GM18909 (cell line): ENCODE data around the gene RPL13A.
"Not testable (repeated sequence)": the region's sequence is repeated elsewhere in the genome, so short reads cannot be mapped to it uniquely, and the experiment has no call there.

Experiments
- ATAC-seq: cut with Tn5 transposase; IDR thresholded peaks from one replicate; pipeline ENCODE4 v1.9.1; 2021; ENCODE audit warnings: mild to moderate bottlenecking; ENCODE audit not compliant: unreplicated experiment, poor library complexity

The RPL13A gene

DNA sequence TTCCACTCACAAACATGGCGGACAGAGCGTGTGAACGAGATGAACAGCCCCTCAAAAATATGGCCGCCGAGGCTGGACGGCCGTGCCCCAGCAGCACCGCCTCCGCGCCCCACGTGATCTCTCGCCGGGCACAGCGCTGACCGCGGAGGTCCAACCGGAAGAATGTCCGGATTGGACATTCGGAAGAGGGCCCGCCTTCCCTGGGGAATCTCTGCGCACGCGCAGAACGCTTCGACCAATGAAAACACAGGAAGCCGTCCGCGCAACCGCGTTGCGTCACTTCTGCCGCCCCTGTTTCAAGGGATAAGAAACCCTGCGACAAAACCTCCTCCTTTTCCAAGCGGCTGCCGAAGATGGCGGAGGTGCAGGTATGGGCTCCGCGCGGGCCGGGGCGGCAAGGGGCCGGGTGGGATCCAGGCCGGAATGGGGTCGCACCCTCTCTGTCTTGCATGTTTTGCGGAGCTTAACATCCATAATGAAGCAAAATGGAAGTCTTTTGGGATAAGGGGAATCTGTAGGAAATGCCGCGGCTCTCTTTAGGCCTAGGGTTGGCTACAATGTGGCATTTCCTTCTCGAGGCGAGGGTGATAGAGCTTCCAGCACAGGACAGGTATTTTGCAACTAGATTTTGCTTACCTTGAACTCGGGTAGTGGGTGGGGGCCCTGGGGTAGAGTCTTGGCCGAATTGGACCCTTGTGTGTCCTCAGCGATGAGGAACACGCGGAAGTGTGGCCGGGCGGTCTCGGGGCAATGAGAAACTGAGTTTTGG lies at the start of gene RPL13A:
RPL13A (plus strand) TSS at position 332 of the 769 bp plus-strand sequence; CDS start at position 354, 22 bp downstream.
- peak; percentile 90 for ATAC-seq

DNA sequence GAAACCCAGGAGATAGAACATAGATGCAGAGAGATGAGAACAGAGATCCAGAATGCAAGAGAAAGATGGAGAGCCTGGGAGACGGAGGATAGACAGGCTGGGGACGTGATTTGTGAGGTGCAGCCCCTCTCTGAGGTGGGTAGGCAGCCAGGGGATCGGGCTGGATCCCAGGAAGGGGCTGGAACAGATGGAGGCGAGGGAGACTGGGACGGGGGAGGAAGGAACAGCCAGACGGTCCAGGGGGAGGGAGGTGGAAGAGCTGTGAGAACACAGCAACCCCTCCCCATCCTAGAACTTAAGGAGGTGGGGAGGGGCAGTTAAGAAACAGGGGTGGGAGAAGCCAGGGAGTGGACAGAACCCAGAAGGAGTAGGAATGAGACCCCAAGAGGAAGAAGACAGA lies 49.1 kb upstream of the RPL13A start:
- no peak for ATAC-seq

DNA sequence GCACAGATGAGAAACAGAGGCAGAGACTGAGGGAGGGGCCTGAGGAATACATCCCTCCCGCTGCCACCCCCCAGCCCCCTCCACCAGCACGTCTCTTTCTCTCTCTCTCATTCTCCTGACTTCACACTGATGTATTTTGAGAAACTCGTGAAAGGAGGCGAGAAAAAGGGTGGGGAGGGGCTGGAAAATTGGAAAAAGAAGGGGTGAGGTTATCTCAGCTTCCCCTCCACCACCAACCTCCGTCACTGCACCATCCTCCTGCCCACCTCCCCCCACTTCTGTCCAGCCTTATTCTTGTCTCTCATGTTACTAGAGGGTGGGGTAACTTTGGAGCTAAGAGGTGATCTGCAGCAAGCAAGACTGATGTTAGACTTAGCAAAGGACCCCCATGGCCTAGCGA lies 47.6 kb upstream of the RPL13A start:
- no peak for ATAC-seq

DNA sequence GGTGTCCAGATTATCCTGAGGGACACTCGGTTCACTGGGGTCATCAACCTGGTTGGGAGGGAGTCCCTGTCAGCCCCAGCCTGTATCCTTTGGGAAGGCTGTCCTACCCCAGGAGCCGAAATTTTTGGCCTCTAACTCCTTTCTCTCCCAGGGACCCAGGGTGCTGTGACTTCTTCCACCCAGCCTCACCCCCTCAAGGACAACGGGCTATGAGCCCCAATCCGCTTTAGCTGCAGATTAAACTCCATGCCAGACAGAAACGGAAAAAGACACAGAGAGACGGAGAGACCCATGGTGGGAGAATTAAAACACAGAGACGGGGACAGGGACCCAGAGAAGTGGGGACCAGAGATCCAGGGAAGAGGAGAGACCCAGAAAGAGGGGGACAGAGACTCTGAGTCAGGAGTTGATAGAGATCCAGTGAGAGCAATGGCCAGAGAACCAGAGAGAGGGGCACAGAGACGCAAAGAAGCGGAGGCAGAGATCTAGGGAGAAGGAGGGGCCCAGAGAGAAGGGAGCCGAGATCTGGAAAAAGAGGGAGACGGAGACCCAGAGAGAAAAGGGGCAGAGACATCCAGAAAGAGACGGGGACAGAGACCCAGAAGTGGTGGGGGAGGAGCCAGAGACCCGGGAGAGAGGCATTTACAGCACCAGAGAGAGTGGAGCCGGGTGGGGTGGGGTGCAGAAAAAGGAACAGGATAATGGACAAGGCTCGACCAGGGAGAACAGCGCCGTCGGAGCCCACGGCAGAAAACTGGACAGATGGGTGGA lies 46.8 kb upstream of the RPL13A start:
- ATAC-seq, result no peak

DNA sequence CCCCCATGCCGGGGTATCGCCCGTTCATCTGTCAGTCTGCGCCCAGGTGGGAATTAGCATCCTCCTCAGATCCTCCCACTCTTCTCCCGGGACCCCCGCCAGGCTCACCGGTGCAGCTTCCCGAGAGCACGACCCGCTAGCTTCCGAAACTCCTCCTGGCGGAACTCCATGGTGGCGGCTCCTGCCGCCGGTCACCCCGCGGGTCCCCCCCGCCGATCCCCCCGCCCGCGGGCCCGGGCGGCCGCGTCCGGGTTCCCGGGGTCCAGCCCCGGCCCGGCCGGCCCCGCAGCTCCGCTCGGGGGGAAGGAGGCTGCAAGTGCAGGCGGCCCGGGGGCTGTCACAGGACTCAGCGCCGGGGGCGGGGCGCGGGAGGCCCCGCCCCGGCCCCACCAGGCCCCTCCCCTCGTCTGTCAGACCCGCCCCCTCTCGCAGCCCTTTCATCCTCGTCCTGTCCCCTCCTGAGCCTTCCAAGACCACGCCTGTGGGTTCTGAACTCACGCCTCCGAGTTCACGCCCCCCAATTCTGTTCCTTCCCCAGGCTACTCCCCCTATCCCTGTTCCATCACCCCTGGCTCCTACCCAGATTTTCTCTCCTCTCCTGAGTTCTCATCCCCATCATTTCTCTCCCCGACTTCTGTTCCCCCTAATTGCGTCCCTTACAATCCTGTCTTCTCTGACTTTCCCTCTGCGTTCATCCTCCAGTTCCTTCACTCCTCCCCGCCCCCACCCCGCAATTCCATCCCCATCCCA lies 46.0 kb upstream of the RPL13A start, which contains the start of gene SLC17A7:
SLC17A7 (minus strand) TSS at position 318 of the 750 bp plus-strand sequence; CDS start at position 170, 148 bp downstream.
- ATAC-seq, result no peak

DNA sequence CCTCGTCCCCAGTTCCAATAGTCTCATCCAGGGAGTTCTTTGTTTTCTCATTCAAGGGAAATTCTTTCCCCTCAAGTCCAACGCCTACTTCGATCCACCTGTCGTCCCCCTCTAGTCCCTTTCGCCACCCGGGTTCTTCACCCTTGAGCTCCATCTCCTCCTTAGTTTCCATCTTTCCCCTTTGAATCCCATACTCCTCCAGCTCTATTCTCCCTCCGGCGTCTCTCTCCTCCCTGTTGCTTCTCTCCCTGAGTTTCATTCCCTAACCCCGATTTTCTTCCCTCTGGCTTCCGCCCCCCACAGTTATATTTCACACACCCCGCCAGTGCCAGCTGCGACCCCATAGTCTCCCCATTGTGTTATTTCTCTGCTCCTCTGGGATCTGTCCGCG lies 45.5 kb upstream of the RPL13A start:
- no peak for ATAC-seq

DNA sequence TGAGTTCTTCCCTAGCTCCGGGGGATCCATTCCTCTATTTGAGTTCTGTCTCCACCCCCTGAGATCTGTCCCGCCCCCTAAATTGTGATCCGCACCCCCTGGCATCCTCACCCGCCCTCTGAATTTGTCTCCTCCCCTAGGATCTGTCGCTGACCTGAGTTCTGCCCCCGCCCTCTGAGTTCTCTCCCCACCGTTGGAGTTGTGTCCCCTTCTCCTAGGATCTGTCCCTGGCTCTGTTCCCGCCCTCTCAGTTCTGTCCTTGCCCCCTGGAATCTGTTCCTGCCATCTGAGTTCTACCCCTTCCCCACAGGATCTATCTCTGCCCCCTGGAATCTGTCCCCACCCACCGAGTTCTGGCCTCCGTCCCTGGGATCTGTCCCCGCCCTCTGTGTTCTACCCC lies 45.1 kb upstream of the RPL13A start:
- ATAC-seq, result no peak

DNA sequence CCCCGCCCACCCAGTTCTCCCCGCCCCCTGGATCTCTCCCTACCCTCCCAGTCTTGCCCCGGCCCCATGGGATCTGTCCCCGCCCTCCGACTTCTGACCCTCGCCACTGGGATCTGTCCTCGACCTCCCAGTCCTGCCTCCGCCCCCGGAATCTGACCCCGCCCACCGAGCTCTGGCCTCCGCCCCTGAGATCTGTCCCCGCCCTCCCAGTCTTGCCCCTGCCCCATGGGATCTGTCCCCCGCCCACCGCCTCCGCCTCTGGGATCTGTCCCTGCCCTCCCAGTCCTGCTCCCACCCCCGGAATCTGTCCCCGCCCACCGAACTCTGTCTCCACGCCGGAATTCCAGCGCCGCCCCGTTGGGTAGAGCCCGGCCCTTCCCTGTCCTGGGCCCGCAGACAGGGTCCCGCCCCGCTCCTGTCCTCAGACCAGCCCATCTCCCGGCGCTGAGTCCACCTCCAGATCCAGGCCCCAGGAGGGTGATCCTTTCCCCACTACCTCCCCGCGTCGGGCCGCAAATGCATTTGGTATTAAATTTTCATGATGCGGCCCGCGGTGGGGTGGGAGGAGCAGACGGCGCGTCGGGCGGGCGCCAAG lies 44.5 kb upstream of the RPL13A start:
- ATAC-seq, result peak; percentile 17

DNA sequence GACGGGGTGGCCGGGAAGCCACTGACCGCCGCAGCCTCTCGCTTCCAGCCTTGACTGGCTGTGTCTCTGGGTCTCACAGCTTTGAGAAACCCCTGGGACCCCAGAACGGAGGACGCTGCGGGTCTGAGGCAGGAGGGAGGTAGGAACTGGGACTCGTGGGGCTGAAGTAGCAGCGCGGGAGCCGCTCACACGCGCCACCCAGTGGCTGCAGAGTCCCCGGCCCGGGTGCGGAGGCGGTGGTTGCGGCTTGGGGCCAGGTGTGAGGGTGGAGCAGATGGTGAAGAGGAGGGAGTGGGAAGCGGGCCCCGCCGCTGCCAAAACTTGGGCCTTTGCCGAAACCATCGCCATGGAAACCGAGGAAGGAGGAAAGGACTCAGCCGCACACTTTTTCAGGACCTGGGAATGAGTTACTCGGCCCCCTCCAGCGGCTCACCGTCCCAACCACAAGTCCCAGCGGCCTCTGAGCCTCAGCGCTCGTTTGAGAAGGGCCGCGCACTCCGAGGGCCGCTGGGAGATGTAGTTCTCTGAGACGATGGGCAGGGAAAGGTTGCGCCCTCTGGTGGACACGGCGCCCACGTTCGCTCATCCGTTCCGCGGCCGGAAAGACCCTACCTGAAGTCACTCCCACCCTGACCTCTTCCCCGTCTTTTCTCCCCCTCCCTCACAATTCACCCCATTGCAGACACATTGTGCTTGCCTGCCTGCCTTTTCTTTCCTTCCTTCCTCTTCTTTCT lies 43.9 kb upstream of the RPL13A start:
- ATAC-seq, result peak; percentile 77

DNA sequence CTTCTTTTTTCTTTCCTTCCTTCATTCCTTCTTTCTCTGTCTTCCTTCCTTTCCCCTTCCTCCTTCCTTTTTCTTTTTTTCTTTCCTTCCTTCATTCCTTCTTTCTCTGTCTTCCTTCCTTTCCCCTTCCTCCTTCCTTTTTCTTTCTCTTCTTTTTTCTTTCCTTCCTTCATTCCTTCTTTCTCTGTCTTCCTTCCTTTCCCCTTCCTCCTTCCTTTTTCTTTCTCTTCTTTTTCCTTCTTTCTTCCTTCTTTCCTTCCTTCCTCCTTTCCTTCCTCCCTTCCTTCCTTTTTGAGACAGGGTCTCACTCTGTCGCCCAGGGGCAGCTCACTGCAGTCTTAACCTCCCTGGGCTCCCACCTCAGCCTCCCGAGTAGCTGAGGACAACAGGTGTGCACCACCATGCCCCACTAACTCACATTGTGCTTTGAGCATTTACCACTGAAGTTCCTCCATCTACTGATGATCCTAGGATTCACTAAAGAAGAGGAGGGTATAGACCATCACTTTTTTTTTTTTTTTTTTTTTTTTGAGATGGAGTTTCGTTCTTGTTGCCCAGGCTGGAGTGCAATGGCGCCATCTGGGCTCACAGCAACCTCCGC lies 43.2 kb upstream of the RPL13A start:
- not testable (repeated sequence) for ATAC-seq

DNA sequence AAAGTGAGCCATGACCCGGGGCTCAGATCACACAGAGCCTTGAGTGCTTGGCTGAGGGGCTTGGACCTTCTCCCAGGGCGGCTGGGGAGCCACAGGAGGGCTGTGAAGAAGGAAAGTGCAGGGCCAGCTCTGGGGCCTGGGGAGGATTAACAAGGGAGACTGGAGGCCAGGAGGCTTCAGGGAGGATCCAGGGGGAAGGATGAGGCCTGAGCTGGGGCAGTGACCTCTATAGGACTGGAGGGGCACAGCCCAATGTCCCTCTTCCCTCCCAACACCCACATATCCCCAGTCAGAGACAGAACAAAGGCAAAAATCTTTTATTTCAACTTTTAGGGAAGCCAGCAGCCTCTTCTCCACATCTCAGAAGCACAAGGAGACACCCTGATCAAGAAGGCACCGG lies 41.4 kb upstream of the RPL13A start:
- no peak for ATAC-seq

DNA sequence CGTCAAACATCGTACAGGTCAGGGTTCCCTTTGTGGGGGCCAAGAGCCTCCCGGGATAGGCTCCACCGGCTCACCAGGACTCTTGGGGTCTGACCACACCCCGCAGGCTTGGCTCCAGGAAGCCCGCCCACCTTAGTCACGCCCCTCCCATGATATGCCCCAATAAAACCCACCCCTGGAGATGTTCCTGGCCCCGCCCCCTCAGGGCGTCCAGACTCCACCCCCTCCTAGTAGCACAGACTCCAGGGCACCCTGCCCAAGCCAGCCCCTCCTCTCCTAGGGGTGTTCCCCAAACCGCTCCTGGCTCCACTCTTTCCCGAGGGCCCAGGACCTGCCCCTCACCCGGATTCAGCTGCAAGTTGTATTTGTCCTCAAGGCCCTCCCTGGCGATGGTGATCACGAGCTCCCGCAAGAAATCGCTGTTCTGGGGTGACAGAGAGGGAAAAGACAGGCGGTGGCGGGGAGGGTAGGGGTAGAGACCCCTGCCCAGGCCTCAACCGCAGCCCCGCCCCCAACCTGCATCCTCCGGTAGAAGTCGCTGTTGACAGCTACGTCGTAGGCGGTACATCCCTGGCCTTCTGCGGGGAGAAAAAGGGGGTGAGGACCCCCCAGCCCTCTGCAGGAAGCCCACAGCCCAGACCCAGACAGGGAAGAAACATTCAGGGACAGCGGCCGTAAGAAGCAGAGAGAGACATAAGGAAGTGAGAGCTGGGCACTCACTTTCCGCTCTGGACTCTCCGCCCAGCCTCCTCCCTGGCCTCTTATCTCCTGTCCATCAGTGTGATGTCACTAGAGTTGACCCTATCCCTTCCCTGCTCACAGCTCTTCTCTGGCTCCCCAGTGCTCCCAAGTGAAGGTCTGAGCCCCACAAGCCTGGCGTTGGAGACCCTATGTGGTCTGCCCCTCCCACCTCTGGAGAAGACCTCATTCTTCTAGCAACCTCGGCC lies 39.6 kb upstream of the RPL13A start:
- no peak for ATAC-seq

DNA sequence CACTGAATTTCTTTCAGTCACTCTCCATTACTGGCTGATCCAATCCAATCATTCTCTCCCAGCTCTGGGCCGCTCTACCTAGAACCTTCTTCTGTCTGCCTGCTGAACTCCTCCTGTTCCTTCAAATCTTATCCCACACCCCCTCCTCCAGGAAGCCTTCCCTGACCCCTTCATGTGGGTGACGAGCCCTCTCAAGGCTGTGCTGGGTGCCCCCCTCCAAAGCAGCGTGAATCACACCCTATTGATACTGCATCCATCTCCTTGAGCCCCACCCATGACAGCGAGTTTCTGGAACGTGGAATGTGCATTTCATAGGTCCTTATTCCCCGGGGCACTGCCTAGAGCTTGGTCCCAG lies 39.0 kb upstream of the RPL13A start:
- no peak for ATAC-seq

DNA sequence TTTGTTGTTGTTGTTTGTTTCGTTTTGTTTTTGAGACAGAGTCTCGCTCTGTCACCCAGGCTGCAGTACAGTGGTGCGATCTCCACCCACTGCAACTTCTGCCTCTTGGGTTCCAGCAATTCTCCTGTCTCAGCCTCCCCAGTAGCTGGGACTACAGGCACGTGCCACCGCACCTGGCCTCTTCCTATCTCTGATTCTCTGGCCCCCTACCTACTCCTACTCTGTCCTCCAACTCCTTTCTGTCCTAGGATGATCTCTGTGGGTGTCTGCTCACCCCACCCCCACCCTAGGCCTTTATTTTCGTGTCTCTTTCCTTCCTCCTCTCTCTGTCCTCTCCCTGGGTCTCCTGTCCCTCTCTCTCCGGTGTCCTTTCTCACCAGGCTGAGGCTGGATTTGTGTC lies 37.0 kb upstream of the RPL13A start:
- ATAC-seq, result no peak

DNA sequence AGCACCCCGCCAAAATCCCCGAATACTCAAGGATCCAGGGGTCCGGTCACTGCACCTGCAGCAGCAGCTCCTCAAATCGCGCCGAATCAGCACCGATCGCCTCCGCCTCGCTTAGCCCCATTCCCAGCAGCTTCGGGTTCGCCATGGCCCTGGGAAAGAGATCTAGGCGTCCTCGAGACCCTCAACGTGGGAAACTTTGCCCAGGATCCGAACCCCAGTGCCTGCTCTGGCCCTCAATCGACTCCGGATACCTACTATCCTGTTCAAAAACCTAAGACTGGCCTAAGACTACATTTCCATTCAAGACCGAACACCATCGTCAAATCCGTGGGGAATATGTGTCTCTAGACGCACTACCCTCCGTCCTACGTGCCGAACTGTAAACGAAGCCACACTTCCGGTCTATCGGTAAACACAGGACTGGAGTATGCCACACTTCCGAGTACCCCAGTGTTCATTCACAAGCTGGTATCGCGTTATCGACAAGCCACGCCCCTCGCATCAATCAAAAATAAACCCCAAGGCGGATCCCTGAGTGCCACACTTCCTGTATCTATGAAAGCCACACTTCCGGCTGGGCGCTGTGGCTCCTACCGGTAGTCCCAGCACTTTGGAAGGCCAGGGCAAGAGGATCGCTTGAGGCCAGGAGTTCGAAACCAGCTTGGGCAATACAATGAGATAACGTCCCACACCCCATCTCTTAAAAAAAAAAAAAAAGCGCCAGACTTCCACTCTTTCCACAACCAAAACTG lies 35.8 kb upstream of the RPL13A start, which contains the start of gene PIH1D1:
PIH1D1 (minus strand) TSS at position 385 of the 752 bp plus-strand sequence; CDS start at position 145, 240 bp downstream.
- peak; percentile 64 for ATAC-seq

DNA sequence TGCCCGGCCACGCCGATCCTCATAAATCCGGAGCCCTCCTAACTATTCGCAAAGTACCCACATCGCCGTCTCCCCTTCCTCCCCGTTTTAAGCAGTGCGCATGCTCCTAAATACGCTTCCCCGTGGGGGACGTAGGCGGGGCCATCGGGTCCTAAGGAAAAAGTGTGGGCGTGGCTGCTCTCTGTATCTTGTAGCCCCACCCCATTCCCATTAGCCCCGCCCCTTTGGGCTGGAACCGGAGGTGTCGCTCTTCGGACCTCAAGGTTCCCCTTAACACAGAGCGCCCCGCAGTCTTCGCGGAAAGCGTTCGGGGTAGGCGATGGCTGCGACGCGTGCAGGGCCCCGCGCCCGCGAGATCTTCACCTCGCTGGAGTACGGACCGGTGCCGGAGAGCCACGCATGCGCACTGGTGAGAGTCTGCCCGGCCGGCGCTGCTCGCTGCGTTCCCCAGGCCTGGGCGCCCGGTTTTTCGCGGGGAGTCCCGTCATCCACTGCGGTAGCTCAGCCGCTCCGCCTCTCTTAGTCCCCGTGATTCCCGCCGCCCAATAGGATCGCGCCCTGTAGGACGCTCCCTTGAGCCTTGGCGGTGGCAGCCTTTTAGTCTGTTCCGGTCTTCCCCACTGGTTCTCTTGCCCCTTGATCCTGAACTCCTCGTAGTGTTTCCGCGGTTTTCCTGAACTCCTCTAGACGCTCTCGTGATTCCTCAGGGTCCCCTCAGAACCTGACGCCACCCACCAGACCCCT lies 34.2 kb upstream of the RPL13A start, which contains the start of gene ALDH16A1:
ALDH16A1 (plus strand) TSS at position 213 of the 744 bp plus-strand sequence; CDS start at position 320, 107 bp downstream.
- ATAC-seq, result peak; percentile 84

DNA sequence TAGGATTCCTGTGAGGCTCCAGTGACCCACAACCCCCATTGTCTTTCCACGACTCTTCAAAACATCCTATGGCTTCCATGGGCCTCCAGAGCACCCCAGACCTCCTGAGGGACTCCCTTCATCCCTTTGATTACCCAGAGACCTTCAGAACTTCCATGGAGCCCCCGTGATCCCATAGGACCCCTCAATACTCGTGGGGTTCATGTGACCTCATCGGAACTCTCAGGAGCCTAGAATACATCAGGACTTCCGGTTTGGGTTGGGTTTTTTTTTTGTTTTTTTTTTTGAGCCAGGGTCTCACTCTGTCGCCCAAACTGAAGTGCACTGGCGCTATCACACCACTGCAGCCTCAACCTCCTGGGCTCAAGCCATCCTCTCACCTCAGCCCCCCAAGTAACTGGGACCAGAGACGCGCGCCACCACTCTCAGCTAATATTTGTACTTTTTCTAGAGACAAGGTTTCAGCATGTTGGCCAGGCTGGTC lies 33.6 kb upstream of the RPL13A start:
- no peak for ATAC-seq
